Glomerular endothelial cell (primary cell): Measurements from ENCODE around the gene ATP1A4. TPM values are rescaled to one million over a fixed set of nuclear protein-coding genes. Genes with fewer than 3 reads are reported as not detected.
"Not testable (repeated sequence)": the region's sequence is repeated elsewhere in the genome, so short reads cannot be mapped to it uniquely, and the experiment has no call there.

ENCODE experiments used
- DNase-seq: peaks from one replicate; pipeline ENCODE4 v3.0.0-alpha.2; 2011; ENCODE audit warnings: low read depth, low spot score; ENCODE audit errors: extremely low read depth
- total RNA-seq: library from RNA; depleted of rRNA; stranded (reverse); fragments of >200 nt; gene quantifications from 2 replicates; pipeline ENCODE4 v1.2.3, GENCODE V29; 2015

The ATP1A4 gene
- total RNA-seq, result not detected in 2 replicates

DNA sequence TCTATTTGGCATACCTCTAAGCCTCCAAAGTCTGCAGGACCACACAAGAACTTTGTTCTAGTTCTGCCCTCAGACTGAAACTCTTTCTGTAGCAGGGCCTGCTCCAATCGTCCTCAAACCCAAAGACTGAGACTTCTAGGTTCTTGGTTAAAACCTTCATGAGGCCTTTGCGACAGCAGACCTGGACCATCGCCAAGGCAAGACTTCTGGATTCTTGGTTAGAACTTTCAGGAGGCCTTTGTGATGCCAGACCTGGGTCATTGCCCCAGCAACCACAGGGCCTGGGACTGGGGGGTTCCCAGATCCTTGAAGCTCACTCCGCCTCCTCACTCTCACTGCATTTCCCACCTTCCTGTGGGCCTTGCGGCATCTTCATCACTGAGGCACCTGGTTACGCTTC lies at the start of gene ATP1A4:
ATP1A4 (plus strand) TSS at position 301 of the 400 bp plus-strand sequence. CDS start 438 bp downstream, outside the sequence.
- no peak for DNase-seq

DNA sequence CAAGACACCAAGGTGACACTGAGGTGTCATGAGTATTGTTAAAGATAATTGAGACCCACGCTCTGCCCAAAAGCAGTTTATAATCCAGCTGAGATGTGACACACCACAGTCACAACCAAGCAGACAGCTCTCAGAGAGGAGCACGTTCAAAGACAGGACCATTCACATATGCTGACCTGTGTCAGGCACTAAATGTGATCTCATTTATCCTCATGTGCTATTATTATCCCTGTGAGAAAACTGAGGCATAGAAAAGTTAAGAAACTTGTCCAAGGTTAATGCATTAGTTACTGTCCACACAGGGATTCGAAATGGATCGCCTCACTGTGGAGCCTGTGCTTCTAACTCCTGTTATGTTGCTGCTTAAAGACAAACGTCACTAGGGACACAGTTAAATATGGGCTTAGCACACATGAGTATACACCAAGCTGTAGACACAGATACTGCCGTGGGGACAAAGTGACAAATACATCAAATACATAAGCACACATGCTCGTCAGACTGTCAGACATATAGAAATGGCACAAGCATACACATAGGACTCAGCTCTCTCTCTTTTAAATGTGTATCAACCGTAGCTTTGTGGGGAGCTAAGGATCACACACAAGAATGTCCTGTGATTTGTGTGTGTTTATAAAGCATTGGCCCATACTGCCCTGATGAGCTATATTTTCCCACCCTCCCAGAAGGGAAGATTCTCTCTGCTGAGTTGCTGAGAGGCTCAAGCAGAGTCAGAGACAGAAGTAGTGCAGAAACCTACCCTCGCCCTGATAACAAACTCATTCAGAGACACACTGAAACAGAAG lies 49.5 kb upstream of the ATP1A4 start:
- DNase-seq, result no peak

GRCh38 chr1:160103658-160104408 lies 47.6 kb upstream of the ATP1A4 start:
- DNase-seq, result no peak

- DNase-seq, result no peak
These were observed 46.9 kb upstream of the ATP1A4 start for GRCh38 chr1:160104486-160104885.

DNA sequence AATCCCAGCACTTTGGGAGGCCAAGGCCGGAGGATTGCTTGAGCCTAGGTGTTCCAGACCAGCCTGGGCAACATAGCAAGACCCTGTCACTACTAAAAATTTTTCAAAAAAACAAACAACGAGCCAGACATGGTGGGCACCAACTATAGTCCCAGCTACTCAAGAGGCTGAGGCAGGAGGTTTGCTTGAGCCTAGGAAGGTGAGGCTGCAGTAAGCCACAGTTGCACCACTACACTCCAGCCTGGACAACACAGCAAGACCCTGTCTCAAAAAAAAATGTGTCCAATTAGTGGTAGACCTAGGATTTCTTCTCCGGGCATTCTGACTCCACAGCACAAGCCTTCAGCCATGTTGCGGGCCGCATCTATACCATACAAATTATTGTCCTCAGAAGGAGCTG lies 46.2 kb upstream of the ATP1A4 start:
- DNase-seq, result no peak

- no peak for DNase-seq
These were observed 43.9 kb upstream of the ATP1A4 start for GRCh38 chr1:160107512-160107911.

DNA sequence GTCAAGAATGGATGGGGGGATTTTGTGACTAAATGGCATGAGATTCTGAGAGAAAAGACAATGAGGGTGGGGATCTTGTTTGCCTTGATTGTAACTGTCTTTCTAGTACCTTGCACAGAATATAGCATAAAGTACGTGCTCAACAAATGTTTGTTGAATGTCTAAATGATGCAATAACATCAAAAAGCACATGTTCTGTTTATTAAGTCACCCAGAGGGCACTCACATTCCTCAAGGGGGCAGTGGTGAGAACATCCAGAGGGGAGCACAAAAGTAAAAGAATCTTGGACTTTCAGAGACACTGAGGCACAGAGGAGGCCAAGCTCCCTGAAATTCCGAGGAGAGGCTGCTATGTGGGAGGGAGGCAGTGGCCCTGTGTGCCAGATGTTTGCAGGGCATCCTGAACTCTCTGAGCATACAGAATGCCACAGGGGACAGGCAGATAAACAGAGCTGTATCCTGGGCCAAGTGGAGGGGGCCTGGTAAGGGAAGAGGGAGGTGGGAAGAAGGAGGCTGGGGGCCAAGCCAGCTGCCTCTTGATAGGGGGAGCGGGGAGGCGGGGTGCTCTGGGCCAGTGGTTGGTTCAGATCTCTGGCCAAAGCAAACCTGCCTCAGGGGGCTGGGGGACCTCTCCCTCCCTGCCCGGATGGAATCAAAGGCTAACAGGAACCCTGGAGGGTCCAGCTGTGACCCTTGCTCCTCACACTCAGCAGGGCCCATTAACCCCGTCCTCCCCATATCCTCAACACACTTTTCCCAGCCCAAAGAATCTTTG lies 42.3 kb upstream of the ATP1A4 start:
- no peak for DNase-seq

GRCh38 chr1:160109686-160110085 lies 41.7 kb upstream of the ATP1A4 start:
- no peak for DNase-seq

- not testable (repeated sequence) for DNase-seq
These were observed 39.9 kb upstream of the ATP1A4 start for GRCh38 chr1:160111462-160111861.

GRCh38 chr1:160112357-160112756 lies 39.0 kb upstream of the ATP1A4 start:
- no peak for DNase-seq

DNA sequence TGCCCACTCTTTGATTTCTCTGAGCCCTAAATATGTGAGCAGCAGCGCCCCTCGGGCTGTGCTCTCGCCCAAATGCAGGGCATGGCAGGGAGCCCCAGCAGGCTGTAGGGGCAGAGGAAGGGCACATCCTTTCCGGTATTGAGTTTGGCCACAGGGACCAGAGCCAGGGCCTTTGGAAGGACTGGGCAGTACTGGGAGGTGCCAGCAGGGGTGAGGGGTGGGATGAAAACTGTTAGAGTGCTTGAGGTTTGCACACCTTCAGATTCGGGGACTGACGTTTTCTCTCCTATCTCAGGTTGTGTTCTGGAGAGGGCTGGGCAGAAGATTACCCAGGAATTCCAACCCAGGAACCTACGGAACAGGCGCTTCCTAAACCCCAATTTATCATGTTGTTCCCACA lies 38.0 kb upstream of the ATP1A4 start:
- DNase-seq, result no peak

GRCh38 chr1:160114085-160114484 lies 37.3 kb upstream of the ATP1A4 start:
- DNase-seq, result no peak

GRCh38 chr1:160115545-160116282 lies 35.7 kb upstream of the ATP1A4 start, which contains the start of gene ATP1A2:
Gene ATP1A2, plus strand, starts transcription at chr1:160115759. Its CDS starts 103 bp downstream, at chr1:160115862.
- DNase-seq, result no peak

DNA sequence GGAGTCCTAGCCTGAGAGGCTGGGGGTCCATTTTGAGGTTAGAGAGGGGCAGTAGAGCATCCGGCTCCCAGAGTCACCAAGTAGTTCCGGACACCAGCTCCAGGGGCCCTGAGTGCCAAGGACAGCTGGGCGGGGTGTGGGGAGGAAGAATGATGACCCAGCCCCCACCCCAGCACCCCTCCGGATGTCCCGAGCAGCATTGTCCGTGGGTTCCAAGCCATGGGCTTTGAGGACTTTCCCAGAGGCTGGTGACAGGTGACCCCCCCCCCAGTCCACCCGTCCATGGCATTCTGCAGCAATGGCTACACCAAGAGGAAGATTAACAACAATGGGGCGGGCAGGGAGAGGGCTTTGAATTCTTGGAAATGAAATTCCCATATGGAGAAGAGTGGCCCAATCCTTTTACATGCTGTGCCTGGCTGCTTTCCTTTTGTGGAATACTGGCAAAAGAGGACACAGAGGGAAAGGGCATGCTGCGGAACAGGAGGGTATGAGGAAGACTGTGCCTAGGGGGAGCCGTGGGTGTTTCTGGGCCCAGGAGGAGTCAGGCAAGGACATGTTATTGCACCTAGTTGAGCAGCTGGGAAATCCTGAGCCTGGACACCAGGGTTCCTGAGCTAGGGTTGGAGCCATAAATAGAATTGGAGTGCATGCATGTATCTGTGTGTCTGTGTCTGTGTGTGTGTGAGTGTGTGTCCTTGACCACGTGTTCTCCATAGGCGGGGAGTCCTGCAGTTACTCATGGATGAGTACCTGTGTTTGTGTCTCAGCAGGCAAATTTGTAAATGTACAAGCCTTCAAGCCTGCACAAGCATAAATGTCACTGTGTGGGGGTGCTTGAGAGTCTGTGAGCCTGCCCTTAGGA lies 34.9 kb upstream of the ATP1A4 start:
- DNase-seq, result no peak

- no peak for DNase-seq
These were observed 34.1 kb upstream of the ATP1A4 start for GRCh38 chr1:160117300-160117699.

GRCh38 chr1:160117709-160118183 lies 33.7 kb upstream of the ATP1A4 start:
- DNase-seq, result no peak

DNA sequence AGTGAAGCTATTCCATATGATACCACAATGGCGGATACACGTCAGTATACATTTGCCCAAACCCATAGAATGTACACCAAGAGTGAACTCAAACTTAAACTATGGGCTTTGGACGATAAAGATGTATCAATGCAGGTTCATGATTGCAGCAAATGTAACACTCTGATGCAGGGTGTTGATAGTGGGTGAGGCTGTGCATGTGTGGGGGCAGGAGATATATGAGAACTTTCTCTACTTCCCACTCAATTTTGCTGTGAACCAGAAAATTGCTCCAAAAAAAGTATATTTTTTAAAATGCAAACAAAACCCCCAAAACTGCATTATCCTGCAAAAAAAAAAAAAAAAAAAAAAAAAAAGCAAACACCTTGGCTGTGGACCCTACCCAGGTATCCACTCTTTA lies 32.5 kb upstream of the ATP1A4 start:
- DNase-seq, result no peak

GRCh38 chr1:160120797-160121196 lies 30.6 kb upstream of the ATP1A4 start:
- no peak for DNase-seq

DNA sequence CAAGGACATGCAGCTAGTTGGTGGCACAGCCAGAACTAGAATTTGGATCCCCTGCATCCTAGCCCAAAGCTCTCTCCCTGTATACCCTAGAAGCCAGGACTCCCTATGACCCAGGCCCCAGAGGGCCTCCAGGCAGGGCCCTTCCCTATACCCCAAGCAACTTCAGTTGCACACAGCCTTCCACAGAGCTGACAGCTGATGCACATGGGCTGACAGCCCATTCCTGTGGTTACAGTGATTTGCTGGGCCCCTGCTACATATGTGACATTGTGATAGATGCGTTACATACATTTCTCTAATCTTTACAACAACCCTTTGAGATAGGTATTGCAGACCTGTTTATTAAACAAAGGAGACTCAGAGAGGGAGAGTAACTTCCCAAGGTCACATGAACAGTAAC lies 30.0 kb upstream of the ATP1A4 start:
- no peak for DNase-seq
